Activated CD4-positive, alpha-beta T cell treated with anti-CD3 and anti-CD28 coated beads, Interleukin-2, amount 50 U/mL, for 48 hours (primary cell): ENCODE data around the gene BDH1.

Experiments used
- DNase-seq, 2 experiments: peaks; one replicate each; pipeline ENCODE4 v3.0.0-alpha.2; 2020

Gene BDH1

GRCh38 chr3:197547306-197548011 is 8.3 kb downstream of the BDH1 start:
- DNase-seq: no peak

GRCh38 chr3:197546307-197547085 is 9.3 kb downstream of the BDH1 start:
- no peak for DNase-seq

GRCh38 chr3:197545571-197545970 is 10.2 kb downstream of the BDH1 start:
- DNase-seq: no peak

- no peak for DNase-seq
These were observed 10.7 kb downstream of the BDH1 start for GRCh38 chr3:197545101-197545500.

- DNase-seq: no peak
These were observed 12.9 kb downstream of the BDH1 start for GRCh38 chr3:197542741-197543454.

GRCh38 chr3:197541756-197542539 is 13.8 kb downstream of the BDH1 start:
- no peak for DNase-seq

GRCh38 chr3:197540961-197541377 is 14.8 kb downstream of the BDH1 start:
- no peak for DNase-seq

GRCh38 chr3:197539651-197540051 is 16.1 kb downstream of the BDH1 start:
- DNase-seq: no peak

- DNase-seq: no peak
These were observed 21.6 kb downstream of the BDH1 start for GRCh38 chr3:197533927-197534725.

GRCh38 chr3:197533396-197533795 is 22.4 kb downstream of the BDH1 start:
- no peak for DNase-seq

GRCh38 chr3:197532388-197532787 is 23.4 kb downstream of the BDH1 start:
- no peak for DNase-seq

GRCh38 chr3:197528190-197528589 is 27.6 kb downstream of the BDH1 start:
- DNase-seq: no peak

- no peak for DNase-seq
These were observed 28.2 kb downstream of the BDH1 start for GRCh38 chr3:197527569-197527968.

GRCh38 chr3:197525706-197526105 is 30.1 kb downstream of the BDH1 start:
- no peak for DNase-seq

GRCh38 chr3:197524128-197524527 is 31.6 kb downstream of the BDH1 start:
- DNase-seq: no peak

GRCh38 chr3:197523526-197523925 is 32.2 kb downstream of the BDH1 start:
- no peak for DNase-seq

GRCh38 chr3:197522881-197523441 is 32.8 kb downstream of the BDH1 start:
- no peak for DNase-seq

- DNase-seq: no peak
These were observed 33.5 kb downstream of the BDH1 start for GRCh38 chr3:197522183-197522715.

GRCh38 chr3:197521277-197522182 is 34.2 kb downstream of the BDH1 start:
- no peak for DNase-seq
